ENCODE data around the gene DIAPH1.

Gene DIAPH1

GRCh38 chr5:141573489-141574121 lies 45.2 kb downstream of the DIAPH1 start:
- Histone ChIP-seq H3K9me3 (ENCODE audit: control insufficient read depth, insufficient read depth, low read depth, low read length) (no peaks in the 10 kb centered on the region), H3K36me3 (ENCODE audit: control insufficient read depth in 2 of 2, insufficient read depth in 1 of 2, low read length in 2 of 2) (peaks cover 45 to 82% of the 10 kb centered on the region in 2 experiments), H3K27ac (ENCODE audit: extremely low read depth, low read depth, low read length) (no peak overlapping the region), H3K4me3 (ENCODE audit: low read depth, low read length) (no peak overlapping the region), H3K4me1 (ENCODE audit: control insufficient read depth, insufficient read depth, low read length) (no peaks in the 10 kb centered on the region)
- POLR2A ChIA-PET, result no interaction called here
- CTCF ChIA-PET, result interaction anchor here (1.8 to 2.8 kb wide), 2 partner anchors 9 to 10 kb away, joined by 8 to 19 read pairs; no protein-coding TSS in a partner anchor
- TF ChIP-seq YY1 (tag by site-specific recombination; IDR thresholded peaks at IDR 0.05) (no peak), ZNF670 (tag by site-specific recombination; IDR thresholded peaks at IDR 0.05; ENCODE audit: low read depth) (no peak), EGR2 (tag by site-specific recombination; IDR thresholded peaks at IDR 0.05; ENCODE audit: low read depth) (peak; percentile 80), YY2 (tag by site-specific recombination; IDR thresholded peaks at IDR 0.05) (no peak), GLI4 (tag by site-specific recombination; IDR thresholded peaks at IDR 0.05) (no peak), ZNF24 (tag by site-specific recombination; IDR thresholded peaks at IDR 0.05) (no peak), ZNF433 (tag by site-specific recombination; IDR thresholded peaks at IDR 0.05; ENCODE audit: low read depth) (no peak), ZNF354C (tag by site-specific recombination; IDR thresholded peaks at IDR 0.05; ENCODE audit: borderline replicate concordance, low read depth) (no peak), ZNF555 (tag by site-specific recombination; conservative IDR thresholded peaks at IDR 0.05) (no peak), ZFHX2 (tag by site-specific recombination; conservative IDR thresholded peaks at IDR 0.05) (peak; percentile 63), ZNF785 (tag by site-specific recombination; IDR thresholded peaks at IDR 0.05) (no peak), ZNF292 (tag by site-specific recombination; IDR thresholded peaks at IDR 0.05; ENCODE audit: borderline replicate concordance, low read depth) (no peak), ZNF26 (tag by site-specific recombination; IDR thresholded peaks at IDR 0.05) (no peak), ZFP69B (tag by site-specific recombination; IDR thresholded peaks at IDR 0.05) (no peak), OSR2 (tag by site-specific recombination; IDR thresholded peaks at IDR 0.05) (no peak)
- TF ChIP-seq, protein P1, sequence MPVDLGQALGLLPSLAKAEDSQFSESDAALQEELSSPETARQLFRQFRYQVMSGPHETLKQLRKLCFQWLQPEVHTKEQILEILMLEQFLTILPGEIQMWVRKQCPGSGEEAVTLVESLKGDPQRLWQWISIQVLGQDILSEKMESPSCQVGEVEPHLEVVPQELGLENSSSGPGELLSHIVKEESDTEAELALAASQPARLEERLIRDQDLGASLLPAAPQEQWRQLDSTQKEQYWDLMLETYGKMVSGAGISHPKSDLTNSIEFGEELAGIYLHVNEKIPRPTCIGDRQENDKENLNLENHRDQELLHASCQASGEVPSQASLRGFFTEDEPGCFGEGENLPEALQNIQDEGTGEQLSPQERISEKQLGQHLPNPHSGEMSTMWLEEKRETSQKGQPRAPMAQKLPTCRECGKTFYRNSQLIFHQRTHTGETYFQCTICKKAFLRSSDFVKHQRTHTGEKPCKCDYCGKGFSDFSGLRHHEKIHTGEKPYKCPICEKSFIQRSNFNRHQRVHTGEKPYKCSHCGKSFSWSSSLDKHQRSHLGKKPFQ (tag by site-specific recombination; IDR thresholded peaks at IDR 0.05), result no peak
- TF ChIP-seq, protein P2, sequence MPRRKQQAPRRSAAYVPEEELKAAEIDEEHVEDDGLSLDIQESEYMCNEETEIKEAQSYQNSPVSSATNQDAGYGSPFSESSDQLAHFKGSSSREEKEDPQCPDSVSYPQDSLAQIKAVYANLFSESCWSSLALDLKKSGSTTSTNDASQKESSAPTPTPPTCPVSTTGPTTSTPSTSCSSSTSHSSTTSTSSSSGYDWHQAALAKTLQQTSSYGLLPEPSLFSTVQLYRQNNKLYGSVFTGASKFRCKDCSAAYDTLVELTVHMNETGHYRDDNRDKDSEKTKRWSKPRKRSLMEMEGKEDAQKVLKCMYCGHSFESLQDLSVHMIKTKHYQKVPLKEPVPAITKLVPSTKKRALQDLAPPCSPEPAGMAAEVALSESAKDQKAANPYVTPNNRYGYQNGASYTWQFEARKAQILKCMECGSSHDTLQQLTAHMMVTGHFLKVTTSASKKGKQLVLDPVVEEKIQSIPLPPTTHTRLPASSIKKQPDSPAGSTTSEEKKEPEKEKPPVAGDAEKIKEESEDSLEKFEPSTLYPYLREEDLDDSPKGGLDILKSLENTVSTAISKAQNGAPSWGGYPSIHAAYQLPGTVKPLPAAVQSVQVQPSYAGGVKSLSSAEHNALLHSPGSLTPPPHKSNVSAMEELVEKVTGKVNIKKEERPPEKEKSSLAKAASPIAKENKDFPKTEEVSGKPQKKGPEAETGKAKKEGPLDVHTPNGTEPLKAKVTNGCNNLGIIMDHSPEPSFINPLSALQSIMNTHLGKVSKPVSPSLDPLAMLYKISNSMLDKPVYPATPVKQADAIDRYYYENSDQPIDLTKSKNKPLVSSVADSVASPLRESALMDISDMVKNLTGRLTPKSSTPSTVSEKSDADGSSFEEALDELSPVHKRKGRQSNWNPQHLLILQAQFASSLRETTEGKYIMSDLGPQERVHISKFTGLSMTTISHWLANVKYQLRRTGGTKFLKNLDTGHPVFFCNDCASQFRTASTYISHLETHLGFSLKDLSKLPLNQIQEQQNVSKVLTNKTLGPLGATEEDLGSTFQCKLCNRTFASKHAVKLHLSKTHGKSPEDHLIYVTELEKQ (tag by site-specific recombination; IDR thresholded peaks at IDR 0.05; ENCODE audit: borderline replicate concordance), result no peak
- TF ChIP-seq, protein P3, sequence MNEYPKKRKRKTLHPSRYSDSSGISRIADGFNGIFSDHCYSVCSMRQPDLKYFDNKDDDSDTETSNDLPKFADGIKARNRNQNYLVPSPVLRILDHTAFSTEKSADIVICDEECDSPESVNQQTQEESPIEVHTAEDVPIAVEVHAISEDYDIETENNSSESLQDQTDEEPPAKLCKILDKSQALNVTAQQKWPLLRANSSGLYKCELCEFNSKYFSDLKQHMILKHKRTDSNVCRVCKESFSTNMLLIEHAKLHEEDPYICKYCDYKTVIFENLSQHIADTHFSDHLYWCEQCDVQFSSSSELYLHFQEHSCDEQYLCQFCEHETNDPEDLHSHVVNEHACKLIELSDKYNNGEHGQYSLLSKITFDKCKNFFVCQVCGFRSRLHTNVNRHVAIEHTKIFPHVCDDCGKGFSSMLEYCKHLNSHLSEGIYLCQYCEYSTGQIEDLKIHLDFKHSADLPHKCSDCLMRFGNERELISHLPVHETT (tag by site-specific recombination; IDR thresholded peaks at IDR 0.05), result no peak
- TF ChIP-seq, protein P4, sequence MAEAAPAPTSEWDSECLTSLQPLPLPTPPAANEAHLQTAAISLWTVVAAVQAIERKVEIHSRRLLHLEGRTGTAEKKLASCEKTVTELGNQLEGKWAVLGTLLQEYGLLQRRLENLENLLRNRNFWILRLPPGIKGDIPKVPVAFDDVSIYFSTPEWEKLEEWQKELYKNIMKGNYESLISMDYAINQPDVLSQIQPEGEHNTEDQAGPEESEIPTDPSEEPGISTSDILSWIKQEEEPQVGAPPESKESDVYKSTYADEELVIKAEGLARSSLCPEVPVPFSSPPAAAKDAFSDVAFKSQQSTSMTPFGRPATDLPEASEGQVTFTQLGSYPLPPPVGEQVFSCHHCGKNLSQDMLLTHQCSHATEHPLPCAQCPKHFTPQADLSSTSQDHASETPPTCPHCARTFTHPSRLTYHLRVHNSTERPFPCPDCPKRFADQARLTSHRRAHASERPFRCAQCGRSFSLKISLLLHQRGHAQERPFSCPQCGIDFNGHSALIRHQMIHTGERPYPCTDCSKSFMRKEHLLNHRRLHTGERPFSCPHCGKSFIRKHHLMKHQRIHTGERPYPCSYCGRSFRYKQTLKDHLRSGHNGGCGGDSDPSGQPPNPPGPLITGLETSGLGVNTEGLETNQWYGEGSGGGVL (tag by site-specific recombination; IDR thresholded peaks at IDR 0.05), result peak; percentile 49
- TF ChIP-seq, protein P5, sequence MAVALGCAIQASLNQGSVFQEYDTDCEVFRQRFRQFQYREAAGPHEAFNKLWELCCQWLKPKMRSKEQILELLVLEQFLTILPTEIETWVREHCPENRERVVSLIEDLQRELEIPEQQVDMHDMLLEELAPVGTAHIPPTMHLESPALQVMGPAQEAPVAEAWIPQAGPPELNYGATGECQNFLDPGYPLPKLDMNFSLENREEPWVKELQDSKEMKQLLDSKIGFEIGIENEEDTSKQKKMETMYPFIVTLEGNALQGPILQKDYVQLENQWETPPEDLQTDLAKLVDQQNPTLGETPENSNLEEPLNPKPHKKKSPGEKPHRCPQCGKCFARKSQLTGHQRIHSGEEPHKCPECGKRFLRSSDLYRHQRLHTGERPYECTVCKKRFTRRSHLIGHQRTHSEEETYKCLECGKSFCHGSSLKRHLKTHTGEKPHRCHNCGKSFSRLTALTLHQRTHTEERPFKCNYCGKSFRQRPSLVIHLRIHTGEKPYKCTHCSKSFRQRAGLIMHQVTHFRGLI (tag by site-specific recombination; IDR thresholded peaks at IDR 0.05), result no peak
